ENCODE data around the gene TRAPPC1. TPM values are rescaled to one million over a fixed set of nuclear protein-coding genes. Genes with fewer than 3 reads are reported as not detected.

Gene TRAPPC1
- total RNA-seq, 2 experiments from 2014 or later = 144 to 156 TPM

- ChIA-PET CTCF (interaction anchor here (0.5 to 3.5 kb wide), 12 partner anchors 11 to 224 kb away, joined by 3 to 34 read pairs (median 3); partner anchors contain the start of genes CNTROB and TRAPPC1), POLR2A (interaction anchor here (1.2 to 2.5 kb wide), 5 partner anchors 14 to 159 kb away, joined by 3 to 15 read pairs (median 4); partner anchors contain the start of genes CNTROB, KCNAB3 and TRAPPC1)
Observed at GRCh38 chr17:7915179-7915610, 16.6 kb downstream of the TRAPPC1 start.

DNA sequence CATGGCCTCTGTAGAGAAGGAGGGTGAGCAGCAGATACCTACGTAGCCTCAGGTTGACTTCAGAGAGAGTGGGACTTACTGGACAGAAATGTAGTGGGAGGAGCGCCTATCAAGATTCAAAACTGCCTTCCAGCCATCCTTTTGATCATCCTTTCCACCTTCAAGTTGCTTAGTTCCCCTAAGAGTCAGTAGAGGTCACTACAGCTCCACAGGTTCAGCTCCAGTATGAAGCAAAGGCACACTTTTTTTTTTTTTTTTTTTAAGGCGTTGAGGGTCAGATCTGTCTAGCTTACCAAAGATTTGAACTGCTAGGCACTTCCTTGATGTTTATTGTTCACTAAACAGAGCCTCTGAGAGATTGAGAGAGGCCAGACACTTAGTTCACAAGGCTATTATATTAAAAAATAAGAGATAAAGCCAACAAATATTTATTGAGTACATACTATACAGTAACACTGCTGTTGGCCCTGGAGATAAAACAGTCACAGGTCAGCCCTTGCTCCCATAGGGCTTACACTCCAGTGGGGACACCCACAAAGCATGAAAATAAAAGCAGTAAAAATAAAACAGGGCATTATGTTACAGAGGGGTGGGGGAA, 18.7 kb downstream of the TRAPPC1 start:
- POLR2A ChIA-PET = interaction anchor here (0.6 to 0.9 kb wide), 3 partner anchors 16 to 77 kb away, joined by 3 to 4 read pairs (median 3); no protein-coding TSS in a partner anchor

DNA sequence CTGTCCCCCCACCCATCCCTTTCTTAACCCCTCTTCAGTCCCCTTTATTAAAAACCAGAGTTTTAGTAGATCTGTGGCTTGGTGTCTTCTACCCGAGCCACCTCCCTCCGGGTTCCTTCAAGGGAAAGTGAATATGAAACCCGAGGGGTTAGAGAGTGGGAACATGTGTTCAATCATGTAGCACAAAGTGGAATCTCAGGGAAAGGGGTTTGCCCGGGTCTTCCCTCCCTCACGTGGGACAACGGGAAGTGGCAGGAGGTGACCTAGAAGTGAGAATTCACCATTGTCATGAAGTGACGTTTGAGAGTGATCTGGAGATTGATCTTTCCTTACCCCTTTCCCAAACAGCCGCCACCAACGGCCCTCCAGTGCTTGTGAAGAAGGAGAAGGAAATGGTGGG, 20.6 kb downstream of the TRAPPC1 start:
- POLR2A ChIA-PET = interaction anchor here (0.6 kb wide), 1 partner anchor 208 kb away, joined by 4 read pairs; no protein-coding TSS in a partner anchor
- CTCF ChIA-PET = interaction anchor here (1.0 to 1.3 kb wide), 2 partner anchors 77 to 79 kb away, joined by 3 to 4 read pairs; no protein-coding TSS in a partner anchor

More for the DNA sequence above, 18.7 kb downstream of the TRAPPC1 start:
- CTCF ChIA-PET = interaction anchor here (0.6 to 2.8 kb wide), 23 partner anchors 13 to 169 kb away, joined by 3 to 39 read pairs (median 3); partner anchors contain the start of genes CYB5D1 and NAA38

GRCh38 chr17:7910711-7911110, 21.0 kb downstream of the TRAPPC1 start:
- POLR2A ChIA-PET = no interaction called here
- CTCF ChIA-PET = interaction anchor here (1.0 to 1.3 kb wide), 2 partner anchors 78 to 79 kb away, joined by 3 to 4 read pairs; no protein-coding TSS in a partner anchor

DNA sequence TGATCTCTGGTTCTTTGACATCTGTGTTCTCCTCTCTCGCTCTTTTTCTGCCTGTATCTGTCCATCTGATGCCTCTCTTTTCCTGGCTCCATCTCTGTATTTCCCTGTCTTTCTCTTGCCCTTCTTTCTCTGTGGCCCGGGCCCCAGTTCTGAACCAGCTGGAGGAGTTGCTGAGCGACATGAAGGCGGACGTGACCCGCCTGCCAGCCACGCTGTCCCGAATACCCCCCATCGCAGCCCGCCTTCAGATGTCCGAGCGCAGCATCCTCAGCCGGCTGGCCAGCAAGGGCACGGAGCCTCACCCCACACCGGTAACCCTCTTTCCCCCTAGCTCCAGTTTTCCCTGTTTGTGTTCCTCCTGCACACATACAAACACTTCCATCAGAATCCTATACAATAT, 21.5 kb downstream of the TRAPPC1 start:
- CTCF ChIA-PET = interaction anchor here (1.0 to 1.3 kb wide), 2 partner anchors 78 to 80 kb away, joined by 3 to 4 read pairs; no protein-coding TSS in a partner anchor

GRCh38 chr17:7909089-7909488, 22.7 kb downstream of the TRAPPC1 start:
- ChIA-PET CTCF (no interaction called here), POLR2A (no interaction called here)

More for the DNA sequence above, 21.5 kb downstream of the TRAPPC1 start:
- POLR2A ChIA-PET = no interaction called here

DNA sequence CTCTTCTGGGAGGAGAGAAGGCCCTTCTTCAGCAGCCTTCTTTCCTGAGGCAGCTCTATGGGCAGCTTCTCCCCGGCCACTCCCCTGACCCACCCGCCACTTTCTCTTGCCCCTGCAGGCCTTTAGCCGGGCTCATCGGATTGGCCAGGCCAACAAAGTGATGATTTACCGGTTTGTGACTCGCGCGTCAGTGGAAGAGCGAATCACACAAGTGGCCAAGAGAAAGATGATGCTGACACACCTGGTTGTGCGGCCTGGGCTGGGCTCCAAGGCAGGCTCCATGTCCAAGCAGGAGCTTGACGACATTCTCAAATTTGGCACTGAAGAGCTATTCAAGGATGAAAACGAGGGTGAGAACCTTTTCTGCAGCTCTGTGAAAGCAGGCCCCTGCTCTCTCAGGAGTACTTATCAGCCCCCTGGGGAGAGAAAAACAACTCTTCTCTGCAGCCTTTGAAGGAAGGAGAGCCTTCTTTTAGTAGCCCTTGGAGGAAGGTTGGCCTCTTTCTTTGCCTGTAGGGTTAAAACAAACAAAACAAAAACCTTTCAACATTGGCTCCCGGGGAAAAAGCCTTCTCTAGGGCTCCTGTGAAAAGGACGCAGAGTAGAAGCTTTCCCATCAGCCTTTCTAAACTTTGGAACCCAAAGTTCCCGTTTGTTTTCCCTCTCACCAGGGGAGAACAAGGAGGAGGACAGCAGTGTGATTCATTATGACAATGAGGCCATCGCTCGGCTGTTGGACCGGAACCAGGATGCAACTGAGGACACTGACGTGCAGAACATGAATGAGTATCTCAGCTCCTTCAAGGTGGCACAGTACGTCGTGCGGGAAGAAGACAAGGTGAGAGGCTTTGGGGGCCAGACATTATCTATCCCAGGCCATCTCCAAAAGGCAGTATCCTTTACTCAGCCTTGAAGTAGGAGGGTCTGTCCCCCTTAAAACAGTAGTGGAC, 28.3 kb downstream of the TRAPPC1 start:
- CTCF ChIA-PET = no interaction called here
- POLR2A ChIA-PET = no interaction called here

DNA sequence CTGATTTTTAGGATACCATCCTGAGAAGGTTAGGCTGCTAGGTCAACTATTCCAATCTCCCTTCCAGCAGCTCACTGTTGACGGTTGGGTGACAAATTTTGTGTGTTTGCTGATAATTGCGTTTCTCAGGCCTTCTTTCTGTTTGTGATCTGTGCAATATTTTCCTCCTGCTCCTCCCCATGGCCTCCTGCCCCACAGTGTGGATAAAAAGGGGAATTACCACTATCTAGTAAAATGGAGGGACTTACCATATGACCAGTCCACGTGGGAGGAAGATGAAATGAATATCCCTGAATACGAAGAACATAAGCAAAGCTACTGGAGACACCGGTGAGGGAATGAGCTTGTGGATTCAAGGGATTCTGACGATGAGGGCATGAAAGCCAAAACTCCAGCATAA, 34.0 kb downstream of the TRAPPC1 start:
- CTCF ChIA-PET = interaction anchor here (0.6 to 2.1 kb wide), 4 partner anchors 34 to 439 kb away, joined by 3 to 5 read pairs (median 4); partner anchors contain the start of genes CNTROB and TRAPPC1
- POLR2A ChIA-PET = interaction anchor here (0.5 kb wide), 1 partner anchor 15 kb away, joined by 3 read pairs; no protein-coding TSS in a partner anchor

DNA sequence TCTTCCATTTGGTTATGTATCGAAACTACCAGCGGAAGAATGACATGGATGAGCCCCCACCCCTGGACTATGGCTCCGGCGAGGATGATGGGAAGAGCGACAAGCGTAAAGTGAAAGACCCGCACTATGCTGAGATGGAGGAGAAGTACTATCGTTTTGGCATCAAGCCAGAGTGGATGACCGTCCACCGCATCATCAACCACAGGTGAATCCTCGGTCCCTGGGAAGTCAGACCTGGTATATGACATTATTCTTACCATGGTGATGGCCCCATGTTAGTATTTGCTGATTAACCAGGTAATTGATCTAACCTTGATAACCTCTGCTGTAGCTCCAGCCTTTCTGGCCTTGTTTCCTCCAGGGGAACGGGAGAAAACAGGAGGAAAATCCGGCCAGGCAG, 34.7 kb downstream of the TRAPPC1 start:
- CTCF ChIA-PET = interaction anchor here (1.7 to 2.1 kb wide), 2 partner anchors 62 to 93 kb away, joined by 4 to 5 read pairs; no protein-coding TSS in a partner anchor

GRCh38 chr17:7894866-7895265, 36.9 kb downstream of the TRAPPC1 start:
- CTCF ChIA-PET = interaction anchor here (0.6 kb wide), 2 partner anchors 18 to 171 kb away, joined by 3 to 5 read pairs; no protein-coding TSS in a partner anchor
- POLR2A ChIA-PET = no interaction called here

More for the DNA sequence above, 34.7 kb downstream of the TRAPPC1 start:
- POLR2A ChIA-PET = interaction anchor here (0.5 to 1.0 kb wide), 2 partner anchors 10 to 16 kb away, joined by 3 read pairs; no protein-coding TSS in a partner anchor

DNA sequence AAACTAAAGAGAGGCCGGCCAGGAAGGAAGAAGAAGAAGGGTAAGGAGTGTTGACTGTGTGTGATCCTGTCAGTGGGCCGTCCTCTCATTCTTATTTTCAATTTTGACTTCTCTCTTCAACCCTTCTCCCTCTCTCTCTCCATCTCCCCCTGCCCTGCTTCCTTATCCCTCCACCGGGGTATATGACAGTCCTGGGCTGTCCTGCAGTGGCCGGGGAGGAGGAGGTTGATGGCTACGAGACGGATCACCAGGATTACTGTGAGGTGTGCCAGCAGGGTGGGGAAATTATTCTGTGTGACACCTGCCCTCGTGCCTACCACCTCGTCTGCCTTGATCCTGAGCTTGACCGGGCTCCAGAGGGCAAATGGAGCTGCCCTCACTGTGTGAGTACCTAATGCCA, 37.5 kb downstream of the TRAPPC1 start:
- ChIA-PET CTCF (no interaction called here), POLR2A (no interaction called here)

DNA sequence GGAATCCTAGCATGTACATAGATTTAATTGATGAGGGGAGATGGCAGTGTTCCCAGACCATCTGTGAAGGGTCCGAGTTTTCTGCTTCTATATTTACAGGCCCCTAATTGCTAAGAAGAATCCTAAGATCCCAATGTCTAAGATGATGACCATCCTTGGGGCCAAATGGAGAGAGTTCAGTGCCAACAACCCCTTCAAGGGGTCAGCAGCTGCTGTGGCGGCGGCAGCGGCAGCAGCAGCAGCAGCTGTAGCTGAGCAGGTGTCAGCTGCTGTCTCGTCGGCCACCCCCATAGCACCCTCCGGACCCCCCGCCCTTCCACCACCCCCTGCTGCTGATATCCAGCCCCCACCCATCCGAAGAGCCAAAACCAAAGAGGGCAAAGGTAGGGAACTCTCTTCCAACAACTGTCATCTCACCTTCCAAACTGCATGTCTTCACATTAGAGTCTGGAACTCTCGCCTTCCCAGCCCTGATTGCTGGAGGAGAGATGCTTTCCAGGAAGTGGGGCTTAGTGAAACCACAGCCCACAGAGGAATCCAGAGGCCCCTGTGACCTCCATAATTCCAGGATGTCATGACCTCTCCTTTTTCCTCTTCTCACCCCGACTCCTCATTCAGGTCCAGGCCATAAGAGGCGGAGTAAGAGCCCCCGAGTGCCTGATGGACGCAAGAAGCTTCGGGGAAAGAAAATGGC, 38.4 kb downstream of the TRAPPC1 start:
- CTCF ChIA-PET = interaction anchor here (0.5 kb wide), 1 partner anchor 147 kb away, joined by 3 read pairs; no protein-coding TSS in a partner anchor
- POLR2A ChIA-PET = no interaction called here

DNA sequence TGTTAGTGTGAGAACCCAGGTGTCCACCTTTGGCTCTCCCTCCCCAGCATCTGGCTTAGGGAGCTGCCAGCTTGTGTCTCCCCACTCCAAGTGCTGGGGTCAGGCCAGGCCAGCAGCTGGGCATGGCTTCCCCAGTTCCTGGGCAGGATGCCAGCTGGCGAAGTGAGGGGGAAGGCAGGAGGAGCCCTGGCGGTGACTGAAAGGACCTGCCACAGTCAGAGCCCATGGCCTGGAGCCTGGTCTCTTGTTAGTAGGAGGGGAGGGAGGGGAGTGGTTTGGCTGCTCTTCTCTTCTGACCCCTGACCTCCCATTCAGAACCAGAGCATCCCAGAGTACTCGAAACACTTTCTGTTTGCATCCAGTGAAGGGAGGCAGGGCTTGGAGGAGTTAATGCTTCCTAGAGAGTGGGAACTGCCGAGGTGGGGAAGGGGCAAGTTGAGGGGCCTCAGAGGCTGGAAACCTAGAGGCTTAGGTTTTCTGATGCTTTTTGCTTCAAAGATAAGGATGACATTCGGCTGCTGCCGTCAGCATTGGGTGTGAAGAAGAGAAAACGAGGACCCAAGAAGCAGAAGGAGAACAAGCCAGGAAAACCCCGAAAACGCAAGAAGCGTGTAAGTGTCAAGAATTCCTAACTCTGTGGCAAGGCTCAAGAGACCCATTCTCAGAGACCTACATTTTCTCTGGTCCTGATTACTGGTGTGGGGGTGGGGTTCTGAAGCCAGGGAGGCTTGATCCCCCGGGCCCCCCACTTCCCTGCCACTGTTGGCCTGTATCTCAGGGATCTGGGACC, 42.4 kb downstream of the TRAPPC1 start:
- ChIA-PET POLR2A (no interaction called here), CTCF (no interaction called here)

DNA sequence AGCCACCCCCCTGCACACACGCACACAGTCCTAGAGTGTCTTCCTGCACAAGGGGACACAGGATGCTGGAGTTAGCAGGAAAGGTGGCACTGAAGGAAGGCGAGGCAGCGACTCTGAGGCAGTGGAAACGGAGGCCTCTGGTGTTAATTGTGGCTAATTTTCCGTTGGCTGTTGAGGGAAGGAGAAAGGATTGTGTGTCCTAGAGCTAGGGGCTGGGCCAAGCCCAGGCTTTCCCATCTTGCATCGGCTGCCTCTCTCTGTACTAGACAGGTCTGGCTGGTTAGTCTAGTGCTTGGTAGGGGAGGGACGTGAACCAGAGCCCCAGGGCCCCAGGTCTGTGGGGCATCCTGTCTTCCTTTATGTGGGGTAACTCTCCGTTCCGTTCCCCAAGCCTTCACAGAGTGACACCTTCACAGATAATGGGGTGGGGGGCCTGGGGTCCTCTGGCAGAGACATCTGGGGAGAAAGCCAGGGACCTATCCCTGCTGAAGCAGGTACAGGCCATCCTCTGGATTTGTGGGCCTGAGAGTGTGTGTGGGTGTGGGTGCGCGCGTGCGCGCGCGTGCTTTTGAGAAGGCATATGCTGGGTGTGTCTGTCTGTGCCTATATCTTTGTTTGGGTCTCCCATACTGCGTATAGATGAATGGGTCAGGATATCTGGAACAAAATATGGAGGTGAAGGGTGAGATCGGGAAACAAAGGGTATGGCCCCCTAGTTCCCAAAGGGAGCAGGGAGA, 43.4 kb downstream of the TRAPPC1 start, which contains the start of gene CHD3:
Gene CHD3 (plus strand): TSS at position 606 of the 737 bp plus-strand sequence. CDS start 212 bp downstream, outside the sequence.
- CTCF ChIA-PET = interaction anchor here (0.9 kb wide), 1 partner anchor 53 kb away, joined by 3 read pairs; no protein-coding TSS in a partner anchor
- POLR2A ChIA-PET = no interaction called here

DNA sequence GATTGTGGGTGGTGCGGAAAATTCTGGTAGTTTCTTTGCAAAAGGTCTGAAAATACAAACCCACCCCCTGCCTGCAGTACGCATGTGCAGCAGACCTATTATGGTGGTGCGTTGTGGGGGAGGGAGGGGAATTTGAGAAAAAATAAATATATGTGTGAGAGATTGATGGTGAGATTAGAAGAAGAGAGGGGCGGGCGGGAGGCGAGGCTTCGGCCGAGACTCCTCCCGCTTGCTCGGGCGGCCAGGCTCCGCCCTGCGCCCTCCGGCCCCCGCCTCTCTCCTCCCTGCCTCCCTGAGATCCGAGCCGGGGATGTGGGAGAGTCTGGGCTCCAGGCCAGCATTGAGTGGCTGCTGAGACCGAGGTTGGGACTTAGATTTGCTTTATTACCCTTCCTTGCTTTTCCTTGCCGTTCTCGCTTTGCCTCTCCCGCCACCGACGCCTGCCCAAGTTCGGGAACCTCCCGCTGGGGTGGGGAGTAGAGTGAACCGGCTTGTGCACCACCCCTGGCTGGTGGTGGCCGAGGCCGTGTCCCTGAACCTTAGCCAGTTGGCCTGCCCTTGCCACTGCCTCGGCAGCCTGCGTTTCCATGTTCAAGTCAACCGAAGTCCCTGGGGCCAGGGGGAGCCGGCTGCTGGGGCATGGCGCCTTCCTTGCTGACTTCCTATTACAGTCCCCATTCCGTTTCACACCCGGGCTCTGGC, 44.1 kb downstream of the TRAPPC1 start:
- POLR2A ChIA-PET = no interaction called here
- CTCF ChIA-PET = no interaction called here

DNA sequence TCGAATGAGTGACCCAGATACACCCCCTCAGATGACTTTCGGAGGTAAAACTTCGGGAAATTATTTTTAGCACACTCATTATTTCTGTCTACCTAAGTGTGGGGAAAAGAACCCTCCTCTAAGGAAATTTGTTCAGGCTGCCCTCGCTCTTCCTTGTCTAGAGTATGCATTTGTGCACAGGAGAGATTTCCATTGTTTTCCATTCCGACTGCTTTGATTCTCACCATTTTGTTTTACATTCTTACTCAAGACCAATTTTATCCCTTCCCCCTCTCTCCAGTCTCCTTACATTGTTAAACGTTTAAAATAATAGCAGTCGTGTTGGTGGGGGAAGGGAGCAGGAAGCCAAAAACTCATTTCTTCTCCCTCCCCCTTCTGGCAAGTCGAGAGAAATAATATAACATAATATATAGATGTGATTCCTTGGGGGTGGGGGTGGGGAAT, 44.7 kb downstream of the TRAPPC1 start:
- ChIA-PET CTCF (interaction anchor here (2.2 kb wide), 1 partner anchor 30 kb away, joined by 8 read pairs; the partner anchor contains the start of genes CYB5D1 and NAA38), POLR2A (no interaction called here)
